K562 (cell line): Measurements from ENCODE around the gene ELMOD2. TPM values are rescaled to one million over a fixed set of nuclear protein-coding genes. Genes with fewer than 3 reads are reported as not detected.
A peak's percentile ranks its signal among the peaks of the same experiment; 100 is the strongest.

Experiments used
- FOXP1 ChIP-seq: sonication (generic); formaldehyde crosslinking; IDR thresholded peaks from 2 replicates; pipeline ENCODE4 v1.8.0; 2022; ENCODE audit warnings: mild to moderate bottlenecking, missing genetic modification reagents
- MGA ChIP-seq: fragments of 450-650 bp; IDR thresholded peaks from 2 replicates; pipeline ENCODE4 v1.6.1; 2016; ENCODE audit warnings: mild to moderate bottlenecking, moderate library complexity
- ZNF12 ChIP-seq: sonication (generic); formaldehyde crosslinking; IDR thresholded peaks from 2 replicates; pipeline ENCODE4 v1.4.0; 2020; ENCODE audit warnings: mild to moderate bottlenecking, missing genetic modification reagents
- ZNF347 ChIP-seq: fragments of 450-650 bp; formaldehyde crosslinking; IDR thresholded peaks from 2 replicates; pipeline ENCODE4 v1.4.0; 2020; ENCODE audit warnings: low read depth, mild to moderate bottlenecking, moderate library complexity
- ZNF592 ChIP-seq: fragments of 450-650 bp; IDR thresholded peaks from 2 replicates; pipeline ENCODE4 v1.6.1; 2017; ENCODE audit warnings: antibody characterized with exemption, mild to moderate bottlenecking
- polyA plus RNA-seq, 8 experiments: library from polyadenylated mRNA; depleted of rRNA in 4 of 8; stranded (reverse) in 5 of 8; unstranded in 3 of 8; fragments of >200 nt; fragmentation: Nextera tagmentation in 2 of 8; fragmentation: Illumina TruSeq in 1 of 8; extraction: Ambion mirVana in 2 of 8; extraction: Trizol in 1 of 8; gene quantifications; 2 replicates each; pipeline versions ENCODE4 v1.2.1 to v1.2.3, GENCODE V29; 2011 to 2014; ENCODE audit warnings: inconsistent platforms in 1 of 8, missing spikeins in 1 of 8
- total RNA-seq, 7 experiments: library from RNA; depleted of rRNA in 6 of 7; stranded (reverse); fragments of >200 nt in 6 of 7; fragmentation: Illumina TruSeq in 2 of 7; extraction: Trizol in 2 of 7; gene quantifications; 2 replicates each; pipeline versions ENCODE4 v1.2.1 to v1.2.3, GENCODE V29; 2011 to 2021; ENCODE audit warnings: low replicate concordance in 1 of 7

Gene ELMOD2
- total and polyA plus RNA-seq, 9 of the 15 experiments (the other 6 are each of a cell fraction or from before 2014, with no cell fraction given) = 11.0 to 23.3 (median 14.3) TPM

- TF ChIP-seq MGA (peak; percentile 92; the same call in 1 of the 2 replicates), ZNF592 (peak; percentile 49; the same call in 1 of the 2 replicates), FOXP1 (CRISPR knock-in tag) (0 out of 2 replicates have a peak, but pooled peaks have one; percentile 6), ZNF347 (CRISPR knock-in tag) (no peak), ZNF12 (CRISPR knock-in tag) (no peak)
- TF ChIP-seq, all 486 proteins: peak for 4
Observed at GRCh38 chr4:140523370-140523856, 555 bp upstream of the ELMOD2 start (continued).
